ENCODE results near the gene SBNO2.

GRCh38 chr19:1133471-1133929, 40.6 kb downstream of the SBNO2 start:
- TF ChIP-seq CTCF (IDR thresholded peaks at IDR 0.05; ENCODE audit: low read depth, low read length, missing input control) (no peak), GABPA (IDR thresholded peaks at IDR 0.05 in 1 of 2, conservative IDR thresholded peaks at IDR 0.05 in 1 of 2) (no peak), MAX (IDR thresholded peaks at IDR 0.05) (no peak), TAF1 (conservative IDR thresholded peaks at IDR 0.05) (no peak), EGR1 (IDR thresholded peaks at IDR 0.05; ENCODE audit: low read depth in 2 of 2) (no peak), REST (IDR thresholded peaks at IDR 0.05) (no peak)

Measured in liver (tissue), 3 donors.